GM23248 (cell line): Measurements from ENCODE around the gene AIP. TPM values are rescaled to one million over a fixed set of nuclear protein-coding genes. Genes with fewer than 3 reads are reported as not detected.
A peak's percentile ranks its signal among the peaks of the same experiment; 100 is the strongest.

Source experiments
- DNase-seq: peaks from one replicate; pipeline ENCODE4 v3.0.0-alpha.2; 2015
- H2AFZ ChIP-seq: fragments of 200-600 bp; sonication (generic); 2 replicates; pipeline ENCODE4 v1.6.1; 2016; ENCODE audit warnings: antibody characterized with exemption
- H3F3A ChIP-seq: fragments of 200-600 bp; sonication (generic); 2 replicates; pipeline ENCODE4 v1.6.1; 2016; ENCODE audit warnings: mild to moderate bottlenecking, antibody characterized with exemption, mixed run types; ENCODE audit not compliant: insufficient read depth
- H3K27ac ChIP-seq: fragments of 200-600 bp; sonication (generic); 2 replicates; pipeline ENCODE4 v1.5.1; 2016; ENCODE audit warnings: mild to moderate bottlenecking
- H3K27me3 ChIP-seq: fragments of 200-600 bp; sonication (generic); replicated peaks from 2 replicates; pipeline ENCODE4 v1.6.1; 2016; ENCODE audit warnings: mild to moderate bottlenecking; ENCODE audit not compliant: insufficient read depth
- H3K36me3 ChIP-seq: fragments of 200-600 bp; sonication (generic); 2 replicates; pipeline ENCODE4 v1.6.1; 2016; ENCODE audit warnings: low read depth, mild to moderate bottlenecking
- H3K4me1 ChIP-seq: fragments of 200-600 bp; sonication (generic); 2 replicates; pipeline ENCODE4 v1.6.1; 2016; ENCODE audit warnings: mild to moderate bottlenecking; ENCODE audit not compliant: insufficient read depth
- H3K4me2 ChIP-seq: fragments of 200-600 bp; sonication (generic); one replicate; pipeline ENCODE4 v1.6.1; 2016; ENCODE audit warnings: mild to moderate bottlenecking; ENCODE audit not compliant: unreplicated experiment
- H3K4me3 ChIP-seq: fragments of 200-600 bp; sonication (generic); 2 replicates; pipeline ENCODE4 v1.5.1; 2016; ENCODE audit warnings: mild to moderate bottlenecking
- H3K79me2 ChIP-seq: fragments of 200-600 bp; sonication (generic); 2 replicates; pipeline ENCODE4 v1.6.1; 2016; ENCODE audit warnings: mild to moderate bottlenecking; ENCODE audit not compliant: insufficient read depth
- H3K9ac ChIP-seq: fragments of 200-600 bp; sonication (generic); 2 replicates; pipeline ENCODE4 v1.6.1; 2016; ENCODE audit warnings: mild to moderate bottlenecking
- H3K9me2 ChIP-seq: fragments of 200-600 bp; sonication (generic); 2 replicates; pipeline ENCODE4 v1.6.1; 2016; ENCODE audit warnings: mixed run types, mild to moderate bottlenecking, moderate library complexity; ENCODE audit not compliant: insufficient read depth
- H3K9me3 ChIP-seq: fragments of 200-600 bp; sonication (generic); one replicate; pipeline ENCODE4 v1.6.1; 2017; ENCODE audit warnings: low read depth
- H4K20me1 ChIP-seq: fragments of 200-600 bp; sonication (generic); 2 replicates; pipeline ENCODE4 v1.6.0; 2016; ENCODE audit not compliant: insufficient read depth
- EZH2 ChIP-seq: fragments of 200-600 bp; sonication (generic); IDR thresholded peaks from 2 replicates; pipeline ENCODE4 v1.6.1; 2018; ENCODE audit warnings: antibody characterized with exemption, mild to moderate bottlenecking; ENCODE audit not compliant: insufficient read depth, poor library complexity, severe bottlenecking
- EZH2phosphoT487 ChIP-seq: fragments of 200-600 bp; sonication (generic); IDR thresholded peaks from 2 replicates; pipeline ENCODE4 v1.6.1; 2018; ENCODE audit warnings: antibody characterized with exemption, moderate library complexity, mild to moderate bottlenecking, low read depth; ENCODE audit not compliant: insufficient read depth
- WGBS, 2 experiments: methylation state at CpG; one replicate each; pipeline ENCODE4 v1.1.6; 2015 to 2017; ENCODE audit warnings: low lambda C conversion rate in 2 of 2, low coverage in 1 of 2; ENCODE audit errors: missing lambda C conversion rate in 2 of 2; 5-methylcytosine and 5-hydroxymethylcytosine counted together
- in situ Hi-C: fragments of 300-500 bp; cut with MboI; formaldehyde crosslinking; loops from 2 replicates; pipeline ENCODE4 v1.15.0; 2020
- polyA plus RNA-seq: library from polyadenylated mRNA; unstranded; fragments of >200 nt; fragmentation: Nextera tagmentation; extraction: Ambion mirVana; gene quantifications from 2 replicates; pipeline ENCODE4 v1.2.1, GENCODE V29; 2016
- total RNA-seq: library from RNA; depleted of rRNA; stranded (reverse); fragments of >200 nt; shearing (Covaris generic); gene quantifications from 2 replicates; pipeline ENCODE4 v1.2.3, GENCODE V29; 2014

Gene AIP
- total and polyA plus RNA-seq, 2 experiments from 2014 or later, result 56.1 to 58.5 TPM

GRCh38 chr11:67504005-67504949, 21.5 kb downstream of the AIP start:
- Histone ChIP-seq H3K9me3 (no peaks in the 10 kb centered on the region), H3K4me1 (peaks cover 13% of the 10 kb centered on the region), H3K4me3 (peak overlapping the region; percentile 87), H3K9ac (peak overlapping the region; percentile 76), H3F3A (peaks cover 14% of the 10 kb centered on the region; the same call in 1 of the 2 replicates), H4K20me1 (no peaks in the 10 kb centered on the region), H3K9me2 (no peaks in the 10 kb centered on the region), H3K27me3 (no peaks in the 10 kb centered on the region), H3K27ac (peak overlapping the region; percentile 81), H3K36me3 (no peaks in the 10 kb centered on the region), H2AFZ (peak overlapping the region; percentile 63), H3K4me2 (peak overlapping the region; percentile 87), H3K79me2 (peaks cover 12% of the 10 kb centered on the region; the same call in 1 of the 2 replicates)
- DNase-seq, result peak; percentile 67
- WGBS, 2 experiments, result 5 to 6% methylated on average over 49 to 75 of the region's 101 CpGs
- TF ChIP-seq EZH2phosphoT487 (no peak), EZH2 (no peak)
- in situ Hi-C loops, result no loop called here

DNA sequence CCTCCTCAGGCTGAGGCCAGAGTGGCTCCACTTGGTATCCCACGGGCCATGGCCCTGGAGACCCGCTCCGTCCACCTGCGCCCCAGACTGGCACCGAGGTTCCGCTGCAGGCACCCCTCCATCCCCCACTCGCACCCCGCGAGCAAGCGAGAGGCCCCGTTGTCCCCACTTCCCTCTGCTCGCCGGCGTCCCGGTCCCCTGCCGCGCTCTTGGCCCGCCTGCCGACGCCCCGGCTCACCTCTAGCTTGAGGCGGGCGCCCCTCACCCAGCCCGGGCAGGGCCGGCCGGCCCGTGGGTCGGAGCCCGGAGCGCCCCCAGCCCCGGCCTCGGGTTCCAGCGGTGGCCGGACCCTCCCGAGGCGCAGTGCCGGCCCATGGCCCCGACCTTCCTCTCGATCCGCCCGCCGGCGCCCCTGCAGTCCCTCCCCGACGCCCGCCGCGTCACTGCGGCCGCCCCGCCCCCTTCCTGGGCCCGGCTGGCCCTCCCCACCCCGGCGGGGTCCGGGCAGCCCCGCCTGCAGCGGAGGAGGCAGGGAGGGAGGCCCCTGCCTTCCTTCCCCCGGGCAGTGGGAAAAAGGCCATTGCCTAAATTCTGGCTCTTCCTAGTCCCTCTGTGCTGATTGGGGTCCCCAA, 22.2 kb downstream of the AIP start, which contains the start of gene PITPNM1:
Gene PITPNM1 (minus strand): TSS at position 414 of the 632 bp plus-strand sequence. CDS start 1,183 bp downstream, outside the sequence.
- in situ Hi-C loops, result no loop called here
- Histone ChIP-seq H3K9me3 (no peaks in the 10 kb centered on the region), H3K4me3 (peak within 1 kb of the TSS; percentile 87), H4K20me1 (no peaks in the 10 kb centered on the region), H3K9ac (peak within 1 kb of the TSS; percentile 76), H2AFZ (peak within 1 kb of the TSS; percentile 63), H3K9me2 (no peaks in the 10 kb centered on the region), H3K27ac (peak within 1 kb of the TSS; percentile 81), H3K4me1 (peaks cover 13% of the 10 kb centered on the region), H3K79me2 (peaks cover 12% of the 10 kb centered on the region; the same call in 1 of the 2 replicates), H3K36me3 (no peaks in the 10 kb centered on the region), H3K27me3 (no peaks in the 10 kb centered on the region), H3F3A (peaks cover 14% of the 10 kb centered on the region; the same call in 1 of the 2 replicates), H3K4me2 (peak within 1 kb of the TSS; percentile 87)
- peak; percentile 69 for DNase-seq
- WGBS, 2 experiments, result 0 to 2% methylated on average over 17 to 55 of the region's 58 CpGs
- TF ChIP-seq EZH2phosphoT487 (no peak), EZH2 (no peak)

DNA sequence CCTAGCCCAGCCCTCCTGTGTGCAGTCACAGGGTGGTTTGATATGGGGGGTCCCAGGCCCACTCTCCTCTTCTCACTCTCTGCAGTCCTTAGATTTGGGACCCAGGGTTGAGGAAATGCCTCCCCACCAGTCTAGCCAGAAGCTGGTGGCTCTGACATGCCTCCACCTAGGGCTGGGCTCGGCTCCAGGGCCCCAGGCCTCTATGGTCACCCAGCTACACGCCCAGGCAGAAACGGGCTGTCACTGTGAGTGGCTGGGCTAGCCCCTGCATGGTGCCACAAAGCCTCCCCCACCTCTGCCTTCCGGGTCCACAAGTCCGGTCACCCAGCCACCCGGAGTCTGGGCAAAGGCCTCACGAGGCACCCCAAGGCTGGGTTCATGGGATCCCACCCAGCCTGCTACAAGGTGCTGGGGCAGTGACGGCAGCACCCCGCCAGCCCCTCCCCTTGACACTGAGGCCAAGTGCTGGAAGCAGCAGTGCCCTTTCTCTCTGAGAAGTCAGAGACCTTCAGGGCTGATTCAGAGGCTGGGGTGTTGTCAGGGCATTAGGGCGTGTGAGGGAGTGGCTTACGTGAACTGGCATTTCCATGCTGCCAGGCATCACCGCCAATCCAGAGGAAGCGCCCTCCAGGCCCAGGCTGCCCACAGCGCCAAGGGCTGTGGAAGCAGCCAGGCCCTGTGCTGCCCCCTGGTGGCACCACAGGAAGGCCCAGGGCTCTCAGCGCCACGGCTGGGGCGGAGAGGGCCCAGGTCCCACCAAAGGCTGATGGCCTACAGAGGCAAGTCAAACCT, 23.0 kb downstream of the AIP start:
- peaks cover 13% of the 10 kb centered on the region for H3K4me1 ChIP-seq
- DNase-seq, result peak; percentile 97
- 12 to 18% methylated on average over 16 to 17 of the region's 17 CpGs for WGBS, 2 experiments
- no peaks in the 10 kb centered on the region for H3K27me3 ChIP-seq
- peaks cover 12% of the 10 kb centered on the region; the same call in 1 of the 2 replicates for H3K79me2 ChIP-seq
- no peaks in the 10 kb centered on the region for H4K20me1 ChIP-seq
- in situ Hi-C loops, result no loop called here
- H3K36me3 ChIP-seq, result no peaks in the 10 kb centered on the region
- H3K9me3 ChIP-seq, result no peaks in the 10 kb centered on the region
- H2AFZ ChIP-seq, result peak overlapping the region; percentile 63
- TF ChIP-seq EZH2, result no peak
- TF ChIP-seq EZH2phosphoT487, result no peak
- peak overlapping the region; percentile 81 for H3K27ac ChIP-seq
- no peaks in the 10 kb centered on the region for H3K9me2 ChIP-seq
- H3F3A ChIP-seq, result peaks cover 14% of the 10 kb centered on the region; the same call in 1 of the 2 replicates
- peak overlapping the region; percentile 76 for H3K9ac ChIP-seq
- H3K4me3 ChIP-seq, result peak overlapping the region; percentile 87
- H3K4me2 ChIP-seq, result peak overlapping the region; percentile 87
